Activated CD8-positive, alpha-beta memory T cell treated with anti-CD3 and anti-CD28 coated beads for 1 hour (primary cell): ENCODE measurements around the gene KREMEN2.
"Not testable (repeated sequence)": the region's sequence is repeated elsewhere in the genome, so short reads cannot be mapped to it uniquely, and the experiment has no call there.

Source experiments
- DNase-seq, 2 donors: peaks; one replicate each; pipeline ENCODE4 v3.0.0-alpha.2; 2020; ENCODE audit warnings: low read depth in 1 of 2; ENCODE audit errors: extremely low read depth in 1 of 2

Gene KREMEN2

GRCh38 chr16:2963723-2964474 is at the start of gene KREMEN2:
TSS of gene KREMEN2 (plus strand) at chr16:2964275. CDS start at chr16:2964521, 246 bp downstream.
- DNase-seq: no peak

GRCh38 chr16:2915196-2915929 is 48.7 kb upstream of the KREMEN2 start:
- no peak for DNase-seq

- peak in 1 of 2 donors; percentile 40 for DNase-seq
Measured at GRCh38 chr16:2919511-2920255, 44.4 kb upstream of the KREMEN2 start.

- DNase-seq: no peak
Measured at GRCh38 chr16:2923481-2923880, 40.6 kb upstream of the KREMEN2 start.

- no peak for DNase-seq
Measured at GRCh38 chr16:2924901-2925755, 38.9 kb upstream of the KREMEN2 start.

GRCh38 chr16:2925951-2926649 is 38.0 kb upstream of the KREMEN2 start:
- DNase-seq: no peak

GRCh38 chr16:2926650-2926999 is 37.5 kb upstream of the KREMEN2 start:
- DNase-seq: no peak

- peak; percentile 70 to 73 for DNase-seq
Measured at GRCh38 chr16:2927010-2927646, 36.9 kb upstream of the KREMEN2 start.

- not testable (repeated sequence) for DNase-seq
Measured at GRCh38 chr16:2928151-2928550, 35.9 kb upstream of the KREMEN2 start.

- DNase-seq: no peak
Measured at GRCh38 chr16:2928796-2929195, 35.3 kb upstream of the KREMEN2 start.

- DNase-seq: no peak
Measured at GRCh38 chr16:2929693-2930092, 34.4 kb upstream of the KREMEN2 start.

GRCh38 chr16:2930236-2930635 is 33.8 kb upstream of the KREMEN2 start:
- DNase-seq: no peak

- not testable (repeated sequence) for DNase-seq
Measured at GRCh38 chr16:2931231-2931914, 32.7 kb upstream of the KREMEN2 start.

- DNase-seq: no peak
Measured at GRCh38 chr16:2933136-2933535, 30.9 kb upstream of the KREMEN2 start.

GRCh38 chr16:2933701-2934100 is 30.4 kb upstream of the KREMEN2 start:
- DNase-seq: no peak

- DNase-seq: no peak
Measured at GRCh38 chr16:2934450-2934849, 29.6 kb upstream of the KREMEN2 start.

- DNase-seq: no peak
Measured at GRCh38 chr16:2936436-2937011, 27.6 kb upstream of the KREMEN2 start.

GRCh38 chr16:2937170-2937569 is 26.9 kb upstream of the KREMEN2 start:
- no peak for DNase-seq

- no peak for DNase-seq
Measured at GRCh38 chr16:2938206-2938605, 25.9 kb upstream of the KREMEN2 start.
